HT1080 (cell line): ENCODE data around the gene MISFA. TPM values are rescaled to one million over a fixed set of nuclear protein-coding genes. Genes with fewer than 3 reads are reported as not detected.
"Not testable (repeated sequence)": the region's sequence is repeated elsewhere in the genome, so short reads cannot be mapped to it uniquely, and the experiment has no call there.

Experiments used
- DNase-seq: peaks from one replicate; pipeline ENCODE4 v3.0.0-alpha.2; 2015; ENCODE audit warnings: low read depth
- polyA plus RNA-seq, 2 experiments: library from polyadenylated mRNA; depleted of rRNA; stranded (reverse); fragments of >200 nt; gene quantifications; 2 replicates each; pipeline ENCODE4 v1.2.3, GENCODE V29; 2015
- total RNA-seq: library from RNA; depleted of rRNA; stranded (reverse); fragments of >200 nt; shearing (Covaris generic); gene quantifications from 2 replicates; pipeline ENCODE4 v1.2.3, GENCODE V29; 2014; rRNA removed

The MISFA gene
- 0.73 TPM in 1 of 2 replicates, not detected in the other for total RNA-seq
- polyA plus RNA-seq (2015; cell fraction: cytosol; rRNA removed): 0.27 and 3.3 TPM in 2 replicates
- polyA plus RNA-seq (2015; cell fraction: nucleus; rRNA removed): 1.3 TPM in 1 of 2 replicates, not detected in the other

DNA sequence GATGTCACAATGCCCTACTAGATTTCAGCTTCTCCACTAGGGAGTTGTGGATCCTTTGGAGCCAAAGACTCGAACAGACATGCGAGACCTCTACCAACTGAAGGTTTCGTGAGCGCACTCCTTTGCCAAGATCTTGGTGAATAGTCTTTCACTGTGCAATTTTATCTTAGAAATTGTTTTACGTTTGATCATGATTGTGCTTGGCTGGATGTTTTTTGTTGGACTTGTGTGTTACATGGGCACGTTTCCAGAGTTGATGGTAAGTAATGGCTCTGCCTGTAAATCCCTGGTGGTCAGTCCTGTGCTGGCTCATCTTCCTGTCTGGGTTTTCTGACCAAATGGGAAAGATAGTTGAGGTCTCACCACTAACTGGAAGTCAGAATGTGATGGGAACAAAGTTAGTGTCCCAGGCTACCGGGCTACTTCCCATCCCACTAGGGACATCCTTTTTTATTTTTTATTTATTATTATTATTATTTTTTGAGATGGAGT is at the start of gene MISFA:
MISFA (plus strand) TSS at position 51 of the 492 bp plus-strand sequence; CDS start at position 191, 140 bp downstream.
- peak; percentile 5 for DNase-seq

DNA sequence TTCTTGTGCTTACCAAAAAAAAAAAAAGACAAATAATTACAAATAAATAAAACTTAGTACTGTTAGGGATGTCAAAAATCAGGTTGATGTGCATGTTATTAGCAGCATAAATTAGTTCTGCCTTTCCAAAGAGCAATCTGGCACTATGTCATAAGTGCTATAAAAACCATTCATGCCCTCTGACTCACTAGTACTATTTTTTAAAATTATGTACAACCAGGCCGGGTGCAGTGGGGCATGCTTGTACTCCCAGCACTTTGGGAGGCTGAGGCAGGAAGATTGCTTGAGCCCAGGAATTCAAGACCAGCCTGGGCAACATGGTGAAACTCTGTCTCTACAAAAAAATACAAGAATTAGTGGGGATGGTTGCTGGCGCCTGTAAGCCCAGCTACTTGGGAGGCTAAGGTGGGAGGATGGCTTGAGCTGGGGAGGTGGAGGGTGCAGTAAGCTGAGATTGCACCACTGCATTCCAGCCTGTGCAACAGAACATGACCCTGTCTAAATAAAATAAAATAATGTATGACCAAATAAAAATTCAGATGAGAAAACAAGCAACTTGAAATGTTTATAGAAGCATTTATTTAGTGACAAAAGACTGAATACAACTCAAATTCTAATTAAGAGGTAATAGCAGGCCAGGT is 36.4 kb upstream of the MISFA start:
- DNase-seq: no peak

DNA sequence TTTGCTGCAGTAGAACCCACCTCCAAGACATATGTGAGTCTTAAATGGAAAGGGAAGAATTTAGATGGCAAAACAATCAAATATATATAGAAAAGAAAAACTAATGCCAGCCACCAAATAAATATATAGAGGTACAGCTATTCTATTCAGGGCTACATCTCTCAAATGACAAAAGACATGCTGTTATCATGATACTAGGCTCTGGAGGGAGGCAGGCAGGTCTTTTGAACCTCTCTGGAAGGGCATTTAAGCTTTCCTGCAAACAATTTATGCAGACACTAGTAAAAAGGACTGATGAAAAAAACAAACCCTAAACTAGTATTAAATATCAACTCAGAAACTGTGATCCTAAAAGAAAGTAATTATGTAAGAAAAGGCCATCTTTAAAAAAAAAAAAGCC is 35.4 kb upstream of the MISFA start:
- DNase-seq: no peak

DNA sequence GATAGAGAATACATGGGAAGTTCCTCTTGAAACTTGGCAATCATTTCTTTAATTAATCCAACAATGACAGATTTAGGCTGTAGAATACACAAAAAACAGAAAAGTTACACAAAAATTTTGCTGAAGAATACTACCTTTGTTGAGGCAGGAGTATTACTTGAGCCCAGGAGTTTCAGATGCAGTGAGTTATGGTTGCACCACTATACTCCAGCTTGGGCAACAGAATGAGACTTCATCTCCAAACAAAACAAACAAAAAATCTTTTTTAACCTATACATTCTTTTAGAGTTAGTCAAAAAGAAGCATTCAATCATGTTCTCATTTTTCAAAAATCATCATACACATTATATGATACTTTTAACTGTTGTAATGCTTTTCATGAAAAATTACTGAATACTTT is 33.2 kb upstream of the MISFA start:
- DNase-seq: no peak

DNA sequence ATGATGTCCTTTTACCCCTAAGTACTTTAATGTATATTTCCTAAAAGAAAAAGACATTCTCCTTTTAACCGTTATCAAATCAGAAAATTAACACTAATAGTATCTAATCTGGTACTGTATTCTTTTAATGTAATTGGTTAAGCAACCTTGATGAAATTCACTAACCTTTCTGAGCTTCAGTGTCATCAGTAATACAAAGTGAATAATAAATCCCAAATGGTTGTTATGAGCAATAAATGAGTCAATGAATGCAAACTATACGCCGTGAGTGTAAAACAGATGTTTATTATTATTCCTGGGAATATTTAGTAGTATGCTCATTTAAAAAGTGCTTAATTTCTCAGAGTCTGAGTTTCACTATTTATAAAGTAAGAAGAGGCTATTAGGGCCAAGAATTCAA is 32.5 kb upstream of the MISFA start:
- no peak for DNase-seq

DNA sequence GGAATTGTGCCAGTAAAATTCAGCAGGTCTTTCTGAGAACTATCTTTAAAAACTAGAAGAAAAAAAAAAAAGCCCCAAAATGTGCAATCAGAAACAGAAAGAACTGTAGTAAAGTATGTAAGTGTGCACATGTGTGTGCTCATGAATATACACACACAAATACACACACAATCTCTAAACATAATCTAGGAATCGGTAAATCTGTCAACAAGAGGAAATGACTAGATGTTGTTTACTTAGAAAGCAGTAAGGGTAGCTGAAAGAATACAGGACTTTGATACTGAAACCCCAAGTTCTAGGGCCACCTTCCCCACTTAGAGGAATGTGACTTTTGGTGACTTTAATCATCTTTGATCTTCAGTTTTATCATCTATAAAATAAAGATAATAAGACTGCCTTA is 24.2 kb upstream of the MISFA start:
- no peak for DNase-seq

DNA sequence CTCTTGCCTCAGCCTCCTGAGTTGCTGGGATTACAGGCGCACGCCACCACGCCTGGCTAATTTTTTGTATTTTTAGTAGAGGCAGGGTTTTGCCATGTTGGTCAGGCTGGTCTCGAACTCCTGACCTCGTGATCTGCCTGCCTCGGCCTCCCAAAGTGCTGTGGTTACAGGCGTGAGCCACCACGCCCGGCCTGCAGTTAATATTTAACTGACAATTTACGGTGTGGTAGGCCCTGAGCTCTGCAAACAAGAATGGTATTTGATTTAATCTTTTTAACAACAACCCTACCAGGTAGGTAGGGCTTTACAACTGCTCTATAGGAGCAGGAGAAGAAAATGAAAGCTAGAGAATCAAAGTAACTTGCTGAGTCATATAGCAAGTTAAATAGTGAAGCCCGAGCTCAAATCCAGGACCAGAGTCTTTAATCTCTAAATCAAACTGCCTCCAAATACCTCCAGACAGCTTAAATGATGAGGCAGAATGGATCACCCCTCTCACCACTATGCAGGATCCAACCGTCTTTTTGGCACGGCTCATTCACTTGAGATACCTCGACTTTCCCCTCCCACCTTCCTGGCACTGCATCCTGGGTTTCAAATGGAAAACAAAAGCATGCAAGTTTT is 20.5 kb upstream of the MISFA start:
- DNase-seq: peak; percentile 20

DNA sequence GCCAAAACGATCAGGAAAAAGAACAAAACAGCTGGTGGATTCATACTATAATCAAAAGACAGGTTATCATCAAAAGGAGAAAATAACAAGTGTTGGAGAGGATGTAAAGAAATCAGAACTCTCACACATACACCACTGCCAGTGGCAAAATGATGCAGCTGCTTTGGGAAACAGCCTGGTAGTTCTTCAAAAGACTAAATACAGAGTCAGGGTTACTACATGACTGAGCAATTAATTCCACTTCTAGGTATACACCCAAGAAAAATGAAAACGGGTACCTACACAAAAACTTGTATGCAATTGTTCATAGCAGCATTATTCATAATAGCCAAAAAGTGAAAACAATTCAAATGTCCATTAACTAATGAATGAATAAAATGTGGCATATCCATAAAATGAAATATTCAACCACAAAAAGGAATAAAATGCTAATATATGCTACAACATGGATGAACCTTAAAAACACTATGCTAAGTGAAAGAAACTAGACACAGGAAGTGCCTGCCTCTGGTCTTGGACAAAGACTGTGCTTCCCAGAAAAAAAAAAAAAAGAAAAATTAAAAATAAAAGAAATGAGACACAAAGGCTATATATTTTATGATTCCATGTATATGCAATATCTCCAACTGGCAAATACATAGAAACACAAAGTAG is 19.3 kb upstream of the MISFA start:
- no peak for DNase-seq

DNA sequence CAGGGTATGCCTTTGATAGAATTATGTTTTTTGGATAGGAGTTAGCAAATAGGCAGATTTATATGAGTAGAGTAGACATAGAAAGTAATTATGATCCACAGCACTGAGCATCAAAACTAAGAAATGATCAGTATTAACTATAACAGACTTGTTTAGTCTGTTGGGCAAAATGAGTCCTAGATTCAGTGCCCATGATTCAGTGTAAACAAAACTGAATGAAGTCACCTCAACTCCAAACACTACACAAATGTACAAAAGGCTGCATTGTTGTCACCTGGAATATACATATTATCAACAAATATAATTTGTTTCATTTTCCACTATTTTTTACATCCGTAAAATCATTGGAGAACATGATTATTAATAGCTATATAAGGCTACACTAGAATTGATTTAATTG is 17.8 kb upstream of the MISFA start:
- DNase-seq: no peak

DNA sequence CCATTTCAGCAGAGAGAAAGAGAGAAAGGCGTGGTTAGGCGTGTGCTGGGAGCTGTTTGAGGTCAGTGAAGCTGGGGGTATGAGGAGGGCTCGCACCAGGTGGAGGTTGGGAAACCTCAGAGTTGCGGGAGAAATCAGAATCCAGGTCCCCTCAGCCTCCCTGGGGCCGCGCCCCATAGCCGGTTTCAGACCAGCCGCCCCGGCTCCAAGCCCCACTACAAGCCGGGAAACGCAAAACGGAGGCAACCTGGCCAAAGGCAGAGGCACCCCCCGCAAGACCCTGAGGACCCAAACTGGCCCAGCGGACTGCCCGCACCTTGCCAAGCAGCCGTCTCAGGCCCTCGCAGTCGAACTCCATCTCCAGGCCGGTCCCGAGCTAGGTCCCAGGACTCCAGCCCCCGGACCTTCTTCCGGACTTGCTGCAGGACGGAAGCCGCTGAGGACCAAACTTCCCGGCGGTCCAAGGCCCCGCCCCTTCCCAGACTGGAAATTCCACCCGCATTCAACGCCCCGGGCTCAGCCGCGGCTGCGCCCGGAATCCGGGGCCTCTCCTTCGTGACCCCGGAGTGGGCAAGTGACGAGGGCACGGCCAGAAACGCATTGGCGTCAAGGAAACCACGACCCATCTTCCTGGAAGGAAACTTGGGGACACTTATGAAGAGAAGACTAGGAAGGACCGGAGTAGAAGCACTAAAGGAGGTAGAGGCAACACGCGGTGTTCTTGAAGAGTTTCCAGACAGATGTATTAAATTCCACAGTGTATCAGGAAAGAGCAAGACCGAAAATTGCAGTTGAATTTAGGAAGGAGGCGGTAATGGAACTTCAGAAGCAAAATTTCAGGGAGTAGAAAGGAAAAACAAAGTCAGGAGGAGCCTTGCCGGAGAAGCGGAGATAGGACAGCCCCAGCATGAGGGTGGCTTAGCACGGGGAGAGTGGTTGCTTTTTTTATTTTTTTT is 11.0 kb upstream of the MISFA start, which contains the start of gene UEVLD:
UEVLD (minus strand) TSS at position 438 of the 956 bp plus-strand sequence; CDS start at position 358, 80 bp downstream.
- DNase-seq: peak; percentile 89

DNA sequence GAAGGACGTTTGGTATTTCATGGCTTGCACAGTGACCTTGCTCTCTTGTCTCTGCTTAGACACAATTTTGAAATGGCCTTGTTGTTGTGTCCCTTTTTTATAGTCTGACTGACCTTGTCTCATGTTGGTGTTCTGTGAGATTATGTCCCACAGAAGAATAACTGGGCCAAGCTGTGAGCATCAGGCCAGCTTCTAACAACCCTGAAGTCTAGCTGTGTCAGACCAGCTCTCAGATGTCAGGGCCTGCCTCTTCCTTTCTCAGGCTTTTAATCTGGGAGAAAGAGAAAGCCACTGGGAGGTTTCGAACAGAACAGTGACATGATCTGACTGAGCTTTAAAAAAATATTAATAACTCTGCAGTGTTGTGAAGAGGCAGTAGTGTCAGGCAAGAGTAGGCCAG is 9.0 kb upstream of the MISFA start:
- no peak for DNase-seq

DNA sequence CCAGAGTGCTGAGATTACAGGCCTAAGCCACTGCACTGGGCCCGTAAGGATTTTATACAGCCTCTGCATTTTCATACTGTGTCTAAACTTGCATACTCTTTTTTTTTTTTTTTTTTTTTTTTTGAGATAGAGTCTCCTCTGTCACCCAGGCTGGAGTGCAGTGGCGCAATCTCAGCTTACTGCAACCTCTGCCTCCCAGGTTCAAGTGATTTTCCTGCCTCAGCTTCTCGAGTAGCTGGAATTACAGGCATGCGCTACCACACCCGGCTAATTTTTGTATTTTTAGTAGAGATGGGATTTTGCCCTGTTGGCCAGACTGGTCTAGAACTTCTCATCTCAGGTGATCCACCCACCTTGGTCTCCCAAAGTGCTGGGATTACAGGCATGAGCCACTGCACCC is 5.5 kb upstream of the MISFA start:
- DNase-seq: not testable (repeated sequence)

DNA sequence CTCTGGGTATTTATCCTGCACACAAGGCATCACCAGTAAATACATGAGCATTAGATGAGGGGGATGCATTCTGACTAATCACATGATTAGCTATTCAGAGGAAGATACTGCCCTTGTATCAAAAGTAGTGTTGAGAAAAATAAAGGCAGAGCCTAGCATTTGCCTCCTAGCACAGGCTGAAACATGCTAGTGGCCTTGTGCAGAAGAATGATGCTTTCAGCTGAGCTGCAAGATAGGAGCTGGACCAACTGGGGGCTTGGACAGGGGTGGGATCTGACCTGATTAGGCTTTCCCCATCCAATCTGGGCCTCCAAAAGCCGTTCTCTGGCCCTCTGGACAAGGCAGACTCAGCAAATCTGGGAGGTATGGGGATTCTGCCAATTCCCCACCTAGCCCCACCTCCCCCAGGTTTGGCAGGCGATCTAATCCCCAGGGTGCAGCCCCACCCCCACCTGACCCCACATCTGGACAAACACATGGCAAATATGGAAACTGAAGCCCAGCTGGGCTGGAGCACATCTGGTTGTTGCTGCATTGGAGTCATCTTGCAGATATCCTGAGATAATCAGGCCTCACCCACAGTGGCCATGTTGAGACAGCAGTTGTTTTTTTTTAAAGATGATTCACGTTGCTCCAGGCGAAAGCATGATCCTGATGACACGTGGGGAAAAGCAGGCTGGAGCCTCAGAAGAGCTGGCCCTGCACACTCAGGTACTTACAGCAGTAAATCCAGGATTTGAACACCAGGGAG is 4.4 kb upstream of the MISFA start:
- DNase-seq: peak; percentile 54

DNA sequence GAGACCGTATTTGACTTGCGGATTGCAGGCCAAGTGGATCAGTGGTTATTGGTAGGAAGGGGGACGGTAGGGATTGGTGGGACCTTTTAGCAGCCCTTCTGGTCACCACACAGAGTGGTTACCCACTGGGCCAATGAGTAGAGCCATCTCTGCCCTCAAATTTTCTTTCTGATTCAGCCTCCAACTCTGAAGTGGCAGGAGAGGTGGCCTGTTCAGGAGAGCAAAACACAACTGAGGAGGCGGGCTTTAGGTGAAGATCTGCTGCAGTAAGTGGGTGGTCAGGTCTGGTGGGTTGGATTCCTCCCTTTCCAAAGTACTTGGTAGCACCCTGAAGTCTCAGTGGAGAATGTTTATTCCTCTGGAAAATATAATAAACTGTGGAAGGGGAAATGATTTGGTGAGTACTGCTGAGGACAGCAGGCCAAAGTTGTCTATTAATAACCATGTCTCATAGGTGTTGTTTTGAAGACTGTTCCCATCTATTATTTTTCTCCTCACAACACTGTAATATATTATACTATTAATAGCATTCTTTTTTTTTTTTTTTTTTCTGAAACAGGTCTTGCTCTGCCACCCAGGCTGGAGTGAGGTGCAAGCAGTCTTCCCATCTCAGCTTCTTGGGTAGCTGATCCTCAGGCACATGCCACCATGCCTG is 1.5 kb downstream of the MISFA start:
- DNase-seq: no peak

DNA sequence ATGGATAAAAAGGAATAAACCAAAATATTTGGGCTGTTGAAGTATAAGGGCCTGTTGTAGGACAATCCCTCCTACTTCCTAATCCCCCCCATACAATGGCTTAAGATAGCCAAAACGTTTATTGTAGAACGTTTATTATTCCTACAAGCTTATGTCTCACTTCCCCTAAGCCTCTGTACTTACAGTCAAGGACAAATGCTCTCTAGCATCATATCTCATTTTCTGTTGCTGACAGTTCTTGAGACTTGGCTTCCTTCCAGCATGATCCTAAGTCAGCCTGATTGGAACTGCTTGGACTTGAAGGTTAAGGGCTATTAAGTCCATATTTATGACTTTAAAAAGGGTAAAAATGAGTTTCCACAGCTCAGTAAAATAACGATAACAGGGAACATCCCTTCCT is 8.8 kb downstream of the MISFA start:
- no peak for DNase-seq

DNA sequence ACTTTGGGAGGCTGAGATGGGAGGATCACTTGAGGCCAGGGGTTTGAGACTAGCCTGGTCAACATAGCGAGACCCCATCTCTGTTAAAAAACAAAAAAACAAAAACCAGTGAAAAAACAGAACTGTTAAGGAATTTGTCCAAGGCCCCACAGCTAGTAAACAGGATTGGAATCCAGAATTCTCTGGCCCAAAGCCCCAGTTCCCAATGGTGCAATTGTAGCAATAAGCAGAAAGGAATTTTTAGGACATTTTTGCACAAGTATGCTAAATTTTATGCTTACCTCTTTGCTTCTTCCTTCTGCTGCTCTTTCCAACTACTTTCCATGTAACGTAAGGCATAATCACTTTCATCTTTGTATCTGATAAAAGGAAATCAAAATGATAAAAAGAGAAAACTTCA is 11.6 kb downstream of the MISFA start:
- DNase-seq: no peak

DNA sequence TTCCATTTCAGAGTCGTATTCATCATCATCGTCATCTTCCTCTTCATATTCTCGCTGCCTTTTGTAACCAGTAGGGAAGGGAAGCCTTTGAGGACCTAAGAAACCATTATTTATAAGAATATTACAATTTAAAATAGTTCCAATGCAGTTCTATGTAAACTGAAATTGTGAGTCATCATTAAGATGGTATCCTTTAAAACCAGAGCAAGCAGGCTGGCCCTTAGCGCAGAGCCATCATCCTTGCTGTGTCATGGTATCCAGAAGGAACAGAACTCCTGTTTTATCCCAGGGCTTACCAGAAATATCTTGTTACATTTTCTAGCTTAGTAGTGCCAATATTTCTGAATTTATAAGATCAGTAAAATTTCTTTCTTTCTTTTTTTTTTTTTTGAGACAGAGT is 12.8 kb downstream of the MISFA start:
- DNase-seq: no peak

DNA sequence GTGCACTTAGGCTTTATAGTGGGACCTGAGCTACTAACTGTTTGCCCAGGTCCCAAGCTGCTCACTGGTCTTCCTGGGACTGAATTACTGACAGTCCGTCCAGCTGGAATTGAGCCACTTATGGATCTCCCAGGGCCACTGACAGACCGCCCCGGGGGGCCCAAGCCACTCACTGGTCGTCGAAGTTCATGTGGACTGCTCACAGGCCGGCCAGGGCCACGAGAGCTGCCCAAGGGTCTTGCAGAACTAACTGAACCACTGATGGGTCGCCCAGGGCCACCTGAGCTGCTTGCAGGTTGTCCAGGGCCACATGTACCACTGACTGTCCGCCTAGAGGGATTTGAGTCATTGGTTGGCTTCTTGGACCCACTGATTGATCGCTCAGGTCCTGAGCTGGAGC is 15.1 kb downstream of the MISFA start:
- DNase-seq: no peak

DNA sequence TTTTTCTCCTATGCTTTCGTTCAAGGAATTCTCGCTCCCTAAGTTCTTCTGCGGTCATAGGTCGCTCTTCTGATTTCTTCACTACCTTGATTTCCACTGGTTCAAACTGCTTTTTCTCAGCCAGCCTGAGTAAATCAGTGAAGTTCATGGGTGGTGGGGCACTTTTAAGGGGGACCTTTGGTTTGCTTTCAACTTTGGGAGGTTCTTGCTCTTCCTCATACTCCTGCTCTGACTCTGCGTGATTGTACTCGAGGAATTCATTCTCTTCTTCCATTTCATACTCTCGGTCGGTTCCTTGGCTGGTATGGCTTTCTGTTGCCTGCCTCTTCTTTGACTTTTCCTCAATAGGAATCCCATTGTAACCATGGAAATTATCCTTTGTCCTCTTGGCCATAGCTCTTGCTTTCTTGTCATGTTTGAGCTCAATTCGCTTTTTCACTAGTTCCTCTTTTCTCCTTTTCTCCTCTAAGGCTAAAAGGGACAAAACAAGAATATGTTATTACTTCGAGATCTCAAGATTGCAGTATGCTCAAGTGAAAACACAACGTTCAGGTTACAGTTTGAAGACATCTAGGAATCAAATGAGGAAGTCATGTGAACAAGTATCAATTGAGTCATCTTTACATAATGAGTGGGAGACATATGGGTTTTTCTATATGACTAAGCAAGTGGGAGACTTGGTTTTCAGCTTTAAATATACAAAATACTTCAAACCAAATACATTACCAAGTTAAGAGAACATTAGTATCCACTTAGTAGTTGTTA is 16.2 kb downstream of the MISFA start:
- peak; percentile 40 for DNase-seq
